ENCODE measurements around the gene ALDH1L1. TPM values are rescaled to one million over a fixed set of nuclear protein-coding genes. Genes with fewer than 3 reads are reported as not detected.

ALDH1L1 gene
- polyA plus RNA-seq, 1 donor, result 40.4 TPM

DNA sequence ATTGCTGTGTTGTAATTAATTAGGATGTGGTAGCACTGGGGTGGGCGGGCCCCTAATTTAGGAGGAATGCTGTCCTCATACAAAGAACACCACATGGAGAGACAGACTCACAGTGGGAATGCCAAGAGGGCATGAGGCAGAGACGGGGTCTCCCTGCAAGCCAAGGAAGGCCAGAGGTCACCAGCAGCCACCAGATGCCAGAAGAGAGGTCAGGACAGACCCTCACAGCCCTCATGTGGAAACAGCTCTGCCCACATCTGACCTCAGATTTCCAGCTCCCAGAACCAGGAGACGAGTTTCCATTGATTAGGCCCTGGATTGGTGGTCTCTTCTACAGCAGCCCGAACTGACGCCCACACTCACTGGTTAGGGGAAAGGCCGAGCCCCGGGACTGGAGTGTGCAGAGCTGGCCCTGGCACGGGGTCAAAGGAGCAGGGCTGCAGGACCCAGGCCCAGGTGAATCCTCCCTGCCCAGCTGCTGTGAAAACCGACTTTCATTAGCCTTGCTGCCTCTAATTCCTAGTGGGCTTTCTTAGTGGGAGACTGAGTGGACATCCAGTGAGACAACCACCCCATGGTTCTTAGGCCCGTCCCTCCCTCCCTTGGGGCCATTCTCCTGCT is 53.5 kb downstream of the ALDH1L1 start:
- H3K27me3 ChIP-seq (ENCODE audit: control insufficient read depth, insufficient read depth, low read length), result no peaks in the 10 kb centered on the region
- H3K4me1 ChIP-seq (ENCODE audit: control insufficient read depth, insufficient read depth, low read length), result no peaks in the 10 kb centered on the region
- no CpG with 5 or more reads among the region's 10 CpGs for WGBS (ENCODE audit: insufficient coverage, low lambda C conversion rate)
- peaks cover 12% of the 10 kb centered on the region for H3K36me3 ChIP-seq (ENCODE audit: control insufficient read depth, insufficient read depth, low read length)
- no peak overlapping the region for H3K27ac ChIP-seq (ENCODE audit: low read length)
- H3K9me3 ChIP-seq (ENCODE audit: control insufficient read depth, low read depth, low read length), result no peaks in the 10 kb centered on the region
- no peak for DNase-seq
- no peak overlapping the region for H3K4me3 ChIP-seq (ENCODE audit: low read length)

DNA sequence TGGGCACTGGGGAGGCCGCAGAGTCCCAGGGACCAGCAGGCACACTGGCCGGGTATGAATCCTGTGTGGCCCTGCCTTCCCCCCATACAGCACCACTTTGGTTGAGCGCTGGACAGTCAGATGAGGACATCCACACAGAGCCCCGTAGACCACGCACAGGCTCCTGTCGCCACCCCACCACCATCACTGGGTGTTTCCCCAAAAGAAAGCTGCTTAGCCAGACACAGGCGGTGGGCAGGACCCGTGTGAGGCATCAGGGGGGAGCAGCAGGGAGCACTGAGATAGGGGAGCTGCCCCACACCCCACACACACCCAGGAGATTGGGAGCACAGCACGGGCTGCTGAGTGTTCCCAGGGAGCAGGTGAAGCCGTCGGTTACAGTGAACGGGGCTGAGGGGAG is 54.1 kb downstream of the ALDH1L1 start:
- H3K27me3 ChIP-seq (ENCODE audit: control insufficient read depth, insufficient read depth, low read length), result no peaks in the 10 kb centered on the region
- WGBS (ENCODE audit: insufficient coverage, low lambda C conversion rate), result no CpG with 5 or more reads among the region's 12 CpGs
- peaks cover 14% of the 10 kb centered on the region for H3K36me3 ChIP-seq (ENCODE audit: control insufficient read depth, insufficient read depth, low read length)
- no peak overlapping the region for H3K27ac ChIP-seq (ENCODE audit: low read length)
- no peak for DNase-seq
- H3K9me3 ChIP-seq (ENCODE audit: control insufficient read depth, low read depth, low read length), result no peaks in the 10 kb centered on the region
- no peak overlapping the region for H3K4me3 ChIP-seq (ENCODE audit: low read length)
- H3K4me1 ChIP-seq (ENCODE audit: control insufficient read depth, insufficient read depth, low read length), result no peaks in the 10 kb centered on the region

DNA sequence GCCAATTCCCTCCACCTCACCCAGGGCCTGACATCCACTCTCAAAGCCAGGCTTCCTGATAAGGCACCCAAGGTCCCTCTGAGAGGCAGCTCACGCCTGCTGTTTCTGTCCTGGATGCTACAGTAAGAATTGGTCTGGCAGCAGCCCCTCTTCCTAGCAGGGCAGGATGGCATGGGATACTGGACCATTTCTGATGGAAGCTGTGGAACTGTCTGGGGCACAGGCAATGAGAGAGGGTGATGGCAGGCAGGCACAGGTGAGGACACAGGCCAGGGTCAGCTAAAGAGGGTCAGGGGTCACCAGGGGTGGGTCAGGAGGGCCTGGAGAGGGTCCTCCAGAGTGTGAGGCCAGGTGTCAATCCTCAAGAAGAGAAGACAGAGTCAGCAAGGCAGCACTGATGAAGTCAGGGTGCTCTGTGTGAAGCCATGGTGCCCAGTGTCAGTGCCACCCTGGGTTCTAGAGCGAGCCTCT is 54.6 kb downstream of the ALDH1L1 start:
- peaks cover 18% of the 10 kb centered on the region for H3K36me3 ChIP-seq (ENCODE audit: control insufficient read depth, insufficient read depth, low read length)
- no CpG with 5 or more reads among the region's 2 CpGs for WGBS (ENCODE audit: insufficient coverage, low lambda C conversion rate)
- DNase-seq, result no peak
- no peak overlapping the region for H3K4me3 ChIP-seq (ENCODE audit: low read length)
- no peaks in the 10 kb centered on the region for H3K4me1 ChIP-seq (ENCODE audit: control insufficient read depth, insufficient read depth, low read length)
- no peaks in the 10 kb centered on the region for H3K27me3 ChIP-seq (ENCODE audit: control insufficient read depth, insufficient read depth, low read length)
- no peak overlapping the region for H3K27ac ChIP-seq (ENCODE audit: low read length)
- no peaks in the 10 kb centered on the region for H3K9me3 ChIP-seq (ENCODE audit: control insufficient read depth, low read depth, low read length)

DNA sequence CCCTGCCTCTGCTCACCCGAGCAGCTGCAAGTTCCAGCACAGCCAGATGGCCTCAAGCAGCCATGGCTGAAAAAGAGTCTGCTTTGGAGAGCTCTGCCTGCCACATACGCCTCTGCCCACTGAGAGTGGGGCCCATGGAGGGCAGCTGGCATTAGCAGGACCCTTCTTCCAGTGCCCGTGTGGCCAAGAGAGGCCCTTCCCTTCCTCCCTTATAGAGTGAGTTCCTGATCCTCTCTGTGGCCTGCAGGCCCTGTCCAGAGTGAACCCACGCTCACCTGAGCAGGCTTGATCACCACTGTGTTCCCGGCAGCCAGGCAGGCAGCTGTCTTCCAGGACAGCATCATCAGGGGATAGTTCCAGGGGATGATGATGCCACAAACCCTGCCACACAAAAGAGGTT is 55.0 kb downstream of the ALDH1L1 start:
- no peak for DNase-seq
- Histone ChIP-seq H3K36me3 (ENCODE audit: control insufficient read depth, insufficient read depth, low read length) (peaks cover 16% of the 10 kb centered on the region), H3K27me3 (ENCODE audit: control insufficient read depth, insufficient read depth, low read length) (no peaks in the 10 kb centered on the region), H3K27ac (ENCODE audit: low read length) (no peak overlapping the region), H3K9me3 (ENCODE audit: control insufficient read depth, low read depth, low read length) (no peaks in the 10 kb centered on the region), H3K4me1 (ENCODE audit: control insufficient read depth, insufficient read depth, low read length) (no peaks in the 10 kb centered on the region), H3K4me3 (ENCODE audit: low read length) (no peak overlapping the region)
- no CpG with 5 or more reads among the region's 5 CpGs for WGBS (ENCODE audit: insufficient coverage, low lambda C conversion rate)

DNA sequence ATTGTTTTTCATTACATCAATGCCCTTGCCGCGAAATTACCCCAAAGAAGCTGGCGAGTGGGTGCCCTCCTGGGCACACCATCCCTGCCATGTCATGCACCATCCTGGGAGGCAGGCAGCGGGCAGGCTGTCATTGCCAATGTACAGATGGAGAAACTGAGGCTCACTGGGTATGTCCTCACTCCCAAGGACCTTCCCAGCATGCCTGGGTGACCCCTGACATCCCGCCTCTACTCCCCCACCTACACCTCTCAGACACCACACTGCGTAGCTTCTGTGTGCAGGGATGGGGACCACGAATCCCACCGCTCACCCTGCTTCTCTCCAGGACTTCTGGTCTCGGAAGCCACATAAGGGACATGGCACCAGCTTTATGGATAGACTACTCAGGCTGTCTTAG is 55.5 kb downstream of the ALDH1L1 start:
- Histone ChIP-seq H3K4me1 (ENCODE audit: control insufficient read depth, insufficient read depth, low read length) (no peaks in the 10 kb centered on the region), H3K36me3 (ENCODE audit: control insufficient read depth, insufficient read depth, low read length) (peaks cover 18% of the 10 kb centered on the region), H3K27me3 (ENCODE audit: control insufficient read depth, insufficient read depth, low read length) (no peaks in the 10 kb centered on the region), H3K9me3 (ENCODE audit: control insufficient read depth, low read depth, low read length) (no peaks in the 10 kb centered on the region), H3K27ac (ENCODE audit: low read length) (no peak overlapping the region), H3K4me3 (ENCODE audit: low read length) (no peak overlapping the region)
- DNase-seq, result no peak
- WGBS (ENCODE audit: insufficient coverage, low lambda C conversion rate), result 100% methylated on average over 1 of the region's 9 CpGs

DNA sequence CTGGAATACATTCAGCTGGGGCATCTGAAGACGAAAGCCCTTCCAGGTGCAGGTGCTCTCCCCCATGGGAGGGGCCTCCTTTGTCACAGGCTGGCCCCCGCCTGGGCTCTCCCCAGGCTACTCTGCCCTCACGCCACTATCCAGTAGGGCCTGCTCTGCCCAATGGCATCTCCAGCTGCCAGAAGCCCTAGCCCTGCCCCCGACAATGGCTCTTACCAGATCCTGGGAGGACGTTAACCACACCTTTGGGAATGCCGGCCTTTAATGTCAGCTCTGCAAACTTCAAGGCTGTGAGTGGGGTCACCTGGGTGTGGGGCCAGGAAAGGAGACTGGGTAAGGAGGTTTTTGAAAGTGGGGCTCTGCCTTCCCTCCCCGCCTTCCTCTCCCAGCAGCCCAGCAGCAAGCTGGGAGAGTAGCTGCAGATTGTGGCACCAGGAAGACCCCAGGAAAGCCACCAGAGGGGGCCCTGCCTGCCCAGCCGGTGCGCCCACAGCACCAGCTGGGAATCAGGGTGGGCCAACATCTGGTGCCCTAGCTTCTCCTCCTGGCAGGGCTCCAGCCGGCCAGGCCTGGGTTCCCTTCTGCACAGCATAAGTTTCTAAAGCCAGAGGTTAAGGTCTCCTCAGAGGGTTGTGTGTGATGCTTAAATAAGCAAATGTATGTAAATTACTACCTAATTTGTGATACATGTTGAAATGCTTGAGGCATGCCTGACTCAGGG is 56.1 kb downstream of the ALDH1L1 start:
- H3K9me3 ChIP-seq (ENCODE audit: control insufficient read depth, low read depth, low read length), result no peaks in the 10 kb centered on the region
- WGBS (ENCODE audit: insufficient coverage, low lambda C conversion rate), result no CpG with 5 or more reads among the region's 10 CpGs
- no peak for DNase-seq
- no peak overlapping the region for H3K27ac ChIP-seq (ENCODE audit: low read length)
- peaks cover 19% of the 10 kb centered on the region for H3K36me3 ChIP-seq (ENCODE audit: control insufficient read depth, insufficient read depth, low read length)
- no peaks in the 10 kb centered on the region for H3K27me3 ChIP-seq (ENCODE audit: control insufficient read depth, insufficient read depth, low read length)
- no peaks in the 10 kb centered on the region for H3K4me1 ChIP-seq (ENCODE audit: control insufficient read depth, insufficient read depth, low read length)
- no peak overlapping the region for H3K4me3 ChIP-seq (ENCODE audit: low read length)

DNA sequence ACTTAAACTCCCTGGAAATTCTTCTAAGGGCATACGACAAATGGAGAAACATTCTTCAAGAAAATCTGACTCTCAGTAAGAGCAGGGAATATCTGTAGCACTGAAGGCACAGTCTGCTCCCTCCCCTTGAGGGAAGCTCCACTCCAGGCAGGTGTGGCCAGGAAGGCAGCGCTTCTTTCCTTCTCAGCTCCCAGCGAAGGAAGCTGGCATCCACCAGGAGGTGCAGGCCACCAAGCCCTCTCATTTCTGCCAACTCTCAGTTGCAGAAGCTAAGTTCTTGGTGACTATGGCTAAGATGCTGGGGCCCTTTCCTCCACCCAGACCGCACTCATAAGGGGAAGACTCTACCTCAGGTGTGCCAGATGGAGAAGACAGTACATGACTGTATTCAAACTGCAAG is 58.8 kb downstream of the ALDH1L1 start:
- DNase-seq, result no peak
- Histone ChIP-seq H3K27me3 (ENCODE audit: control insufficient read depth, insufficient read depth, low read length) (no peaks in the 10 kb centered on the region), H3K9me3 (ENCODE audit: control insufficient read depth, low read depth, low read length) (no peaks in the 10 kb centered on the region), H3K4me3 (ENCODE audit: low read length) (no peak overlapping the region), H3K4me1 (ENCODE audit: control insufficient read depth, insufficient read depth, low read length) (no peaks in the 10 kb centered on the region), H3K27ac (ENCODE audit: low read length) (no peak overlapping the region), H3K36me3 (ENCODE audit: control insufficient read depth, insufficient read depth, low read length) (peaks cover 15% of the 10 kb centered on the region)
- no CpG with 5 or more reads among the region's 4 CpGs for WGBS (ENCODE audit: insufficient coverage, low lambda C conversion rate)

DNA sequence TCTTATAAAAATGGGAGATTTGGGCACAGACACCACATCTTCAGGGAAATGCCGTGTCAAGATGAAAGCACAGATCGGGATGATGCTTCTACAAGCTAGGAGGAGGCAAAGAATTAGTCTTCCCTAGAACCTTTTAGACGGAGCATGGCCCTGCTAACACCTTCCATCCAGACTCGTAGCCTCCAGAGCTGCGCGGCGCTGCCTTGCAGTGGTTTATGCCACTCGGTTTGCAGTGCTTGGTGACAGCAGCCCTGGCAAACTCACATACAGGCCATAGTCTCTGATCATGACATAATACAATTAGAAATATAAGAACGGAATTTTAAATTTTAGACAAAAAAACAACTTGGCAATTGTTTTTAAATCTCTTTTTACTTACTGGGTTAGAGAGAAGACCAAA is 59.3 kb downstream of the ALDH1L1 start:
- peaks cover 15% of the 10 kb centered on the region for H3K36me3 ChIP-seq (ENCODE audit: control insufficient read depth, insufficient read depth, low read length)

DNA sequence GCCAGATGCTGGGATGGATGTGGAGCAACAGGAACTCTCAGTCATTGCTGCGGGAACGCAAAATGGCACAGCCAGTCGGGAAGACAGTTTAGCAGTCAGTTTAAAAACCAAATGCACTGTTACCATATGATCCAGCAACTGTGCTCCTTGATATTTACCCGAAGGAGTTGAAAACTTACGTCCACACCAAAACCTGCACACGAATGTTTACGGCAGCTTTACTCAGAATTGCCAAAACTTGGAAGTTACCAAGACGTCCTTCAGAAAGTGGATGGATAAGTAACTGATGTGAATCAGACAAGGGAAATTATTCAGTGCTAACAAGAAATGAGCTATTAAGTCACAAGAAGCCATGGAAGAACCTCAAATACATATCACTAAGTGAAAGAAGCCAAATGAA is 60.4 kb downstream of the ALDH1L1 start:
- H3K4me1 ChIP-seq (ENCODE audit: control insufficient read depth, insufficient read depth, low read length), result no peaks in the 10 kb centered on the region
- no peak overlapping the region for H3K4me3 ChIP-seq (ENCODE audit: low read length)
- no peak overlapping the region for H3K27ac ChIP-seq (ENCODE audit: low read length)
- WGBS (ENCODE audit: insufficient coverage, low lambda C conversion rate), result 89% methylated on average over 3 of the region's 8 CpGs
- DNase-seq, result no peak
- peaks cover 15% of the 10 kb centered on the region for H3K36me3 ChIP-seq (ENCODE audit: control insufficient read depth, insufficient read depth, low read length)
- H3K9me3 ChIP-seq (ENCODE audit: control insufficient read depth, low read depth, low read length), result no peaks in the 10 kb centered on the region
- H3K27me3 ChIP-seq (ENCODE audit: control insufficient read depth, insufficient read depth, low read length), result no peaks in the 10 kb centered on the region

More for the DNA sequence above, 59.3 kb downstream of the ALDH1L1 start:
- no peak overlapping the region for H3K4me3 ChIP-seq (ENCODE audit: low read length)
- no peak overlapping the region for H3K27ac ChIP-seq (ENCODE audit: low read length)
- DNase-seq, result no peak
- H3K9me3 ChIP-seq (ENCODE audit: control insufficient read depth, low read depth, low read length), result no peaks in the 10 kb centered on the region
- WGBS (ENCODE audit: insufficient coverage, low lambda C conversion rate), result 75% methylated on average over 2 of the region's 9 CpGs
- H3K4me1 ChIP-seq (ENCODE audit: control insufficient read depth, insufficient read depth, low read length), result no peaks in the 10 kb centered on the region
- no peaks in the 10 kb centered on the region for H3K27me3 ChIP-seq (ENCODE audit: control insufficient read depth, insufficient read depth, low read length)

DNA sequence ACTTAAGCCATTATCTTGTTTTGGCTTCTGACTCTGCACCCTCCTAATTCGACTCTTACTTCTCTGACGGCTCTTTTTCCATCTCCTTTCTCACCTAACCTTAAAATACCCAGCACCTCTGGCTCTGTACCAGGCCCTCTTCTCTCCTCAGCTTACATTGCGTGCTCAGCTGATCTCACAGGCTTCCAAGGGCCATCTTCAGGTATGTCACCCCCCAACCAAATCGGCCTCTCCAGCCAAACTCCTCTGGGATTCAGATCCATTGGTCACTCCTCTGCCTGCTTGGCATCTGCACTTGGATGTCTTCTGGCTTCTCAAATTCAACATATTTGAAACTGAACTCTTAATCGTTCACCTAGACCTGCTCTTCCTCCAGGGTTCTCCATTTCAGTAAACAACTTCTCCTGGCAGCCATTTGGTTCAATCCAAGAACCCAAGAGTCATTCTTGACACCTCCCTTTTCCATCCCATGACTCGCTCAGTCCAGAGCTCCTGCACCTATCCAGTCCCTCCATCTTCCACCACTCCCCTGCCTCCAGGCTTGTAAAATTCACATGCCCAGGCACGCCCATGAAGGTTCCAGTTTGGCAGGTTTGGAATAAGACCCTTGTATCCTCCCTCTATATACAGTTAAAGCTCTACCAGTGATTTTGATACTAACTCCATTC is 61.2 kb downstream of the ALDH1L1 start:
- no peak for DNase-seq
- H3K9me3 ChIP-seq (ENCODE audit: control insufficient read depth, low read depth, low read length), result no peaks in the 10 kb centered on the region
- peaks cover 19% of the 10 kb centered on the region for H3K36me3 ChIP-seq (ENCODE audit: control insufficient read depth, insufficient read depth, low read length)
- no peaks in the 10 kb centered on the region for H3K27me3 ChIP-seq (ENCODE audit: control insufficient read depth, insufficient read depth, low read length)
- no peaks in the 10 kb centered on the region for H3K4me1 ChIP-seq (ENCODE audit: control insufficient read depth, insufficient read depth, low read length)
- H3K4me3 ChIP-seq (ENCODE audit: low read length), result no peak overlapping the region
- H3K27ac ChIP-seq (ENCODE audit: low read length), result no peak overlapping the region
- WGBS (ENCODE audit: insufficient coverage, low lambda C conversion rate), result 87% methylated on average over 3 of the region's 7 CpGs
